Muscle of arm (tissue), 14 donors: ENCODE measurements around the gene ETFRF1. TPM values are rescaled to one million over a fixed set of nuclear protein-coding genes. Genes with fewer than 3 reads are reported as not detected.
A peak's percentile ranks its signal among the peaks of the same experiment; 100 is the strongest.

Experiments
- DNase-seq: peaks from one replicate; pipeline ENCODE4 v3.0.0-alpha.2; 2013
- long read RNA-seq, 11 donors: transcript quantifications; one replicate each; lab custom pipeline, GENCODE V29; 2026
- polyA plus RNA-seq, 12 donors: library from polyadenylated mRNA; unstranded; fragments of 120-200 nt; gene quantifications; one replicate each; pipeline ENCODE4 v1.2.1, GENCODE V29; 2013; ENCODE audit not compliant: insufficient read length in 12 of 12

The ETFRF1 gene
- 10 to 100 TPM in 11 of 12 donors, not detected in 1; 25.6 to 41.3 (median 33.6) TPM for polyA plus RNA-seq
- long read RNA-seq, donor 1, transcript ETFRF1-201 (3 exons, 1,134 nt): major isoform, 28 of 60 reads
- long read RNA-seq, donor 1, partial matches to known transcripts: 10 of 60 reads
- long read RNA-seq, donor 1, other reads (novel, unspliced or antisense): 17 of 60 reads
- long read RNA-seq, donor 2, transcript ETFRF1-201 (3 exons, 1,134 nt): major isoform, 24 of 29 reads
- long read RNA-seq, donor 2, partial matches to known transcripts: 0 of 29 reads
- long read RNA-seq, donor 2, other reads (novel, unspliced or antisense): 0 of 29 reads
- long read RNA-seq, donor 3, transcript ETFRF1-201 (3 exons, 1,134 nt): major isoform, 11 of 18 reads
- long read RNA-seq, donor 3, partial matches to known transcripts: 0 of 18 reads
- long read RNA-seq, donor 3, other reads (novel, unspliced or antisense): 5 of 18 reads
- long read RNA-seq, donor 4, transcript ETFRF1-201 (3 exons, 1,134 nt): major isoform, 9 of 9 reads
- long read RNA-seq, donor 4, partial matches to known transcripts: 0 of 9 reads
- long read RNA-seq, donor 4, other reads (novel, unspliced or antisense): 0 of 9 reads
- long read RNA-seq, donor 5: 0 reads
- long read RNA-seq, donor 6, transcript ETFRF1-201 (3 exons, 1,134 nt): major isoform, 10 of 12 reads
- long read RNA-seq, donor 6, partial matches to known transcripts: 0 of 12 reads
- long read RNA-seq, donor 6, other reads (novel, unspliced or antisense): 0 of 12 reads
- long read RNA-seq, donor 7, transcript ETFRF1-201 (3 exons, 1,134 nt): major isoform, 12 of 19 reads
- long read RNA-seq, donor 7, partial matches to known transcripts: 6 of 19 reads
- long read RNA-seq, donor 7, other reads (novel, unspliced or antisense): 0 of 19 reads
- long read RNA-seq, donor 8, transcript ETFRF1-201 (3 exons, 1,134 nt): major isoform, 23 of 45 reads
- long read RNA-seq, donor 8, transcript ETFRF1-211 (3 exons, 1,259 nt): minor isoform, 7 of 45 reads
- long read RNA-seq, donor 8, partial matches to known transcripts: 15 of 45 reads
- long read RNA-seq, donor 8, other reads (novel, unspliced or antisense): 0 of 45 reads
- long read RNA-seq, donor 9, transcript ETFRF1-201 (3 exons, 1,134 nt): major isoform, 6 of 13 reads
- long read RNA-seq, donor 9, partial matches to known transcripts: 5 of 13 reads
- long read RNA-seq, donor 9, other reads (novel, unspliced or antisense): 0 of 13 reads
- long read RNA-seq, donor 10, transcript ETFRF1-201 (3 exons, 1,134 nt): major isoform, 18 of 21 reads
- long read RNA-seq, donor 10, partial matches to known transcripts: 0 of 21 reads
- long read RNA-seq, donor 10, other reads (novel, unspliced or antisense): 0 of 21 reads
- long read RNA-seq, donor 11, transcript ETFRF1-201 (3 exons, 1,134 nt): major isoform, 17 of 19 reads
- long read RNA-seq, donor 11, partial matches to known transcripts: 0 of 19 reads
- long read RNA-seq, donor 11, other reads (novel, unspliced or antisense): 0 of 19 reads

- DNase-seq: peak; percentile 98
Observed at GRCh38 chr12:25195056-25195971, at the start of gene ETFRF1, which contains the start of gene DNAI7. Gene ETFRF1 (plus strand): TSS chr12:25195237. CDS start chr12:25203957, 8,720 bp downstream. Gene DNAI7 (minus strand): TSS chr12:25195160. CDS start chr12:25195078, 82 bp downstream.

- DNase-seq: no peak
Observed at GRCh38 chr12:25146686-25147085, 48.4 kb upstream of the ETFRF1 start.

GRCh38 chr12:25151476-25151875 lies 43.6 kb upstream of the ETFRF1 start:
- DNase-seq: peak; percentile 33

GRCh38 chr12:25152055-25152454 lies 43.0 kb upstream of the ETFRF1 start:
- DNase-seq: no peak

GRCh38 chr12:25155022-25155576 lies 39.9 kb upstream of the ETFRF1 start:
- peak; percentile 25 for DNase-seq

GRCh38 chr12:25156061-25156460 lies 39.0 kb upstream of the ETFRF1 start:
- DNase-seq: no peak

- no peak for DNase-seq
Observed at GRCh38 chr12:25162866-25163265, 32.2 kb upstream of the ETFRF1 start.

GRCh38 chr12:25182765-25183164 lies 12.3 kb upstream of the ETFRF1 start:
- DNase-seq: no peak

GRCh38 chr12:25184132-25184531 lies 10.9 kb upstream of the ETFRF1 start:
- no peak for DNase-seq

- DNase-seq: no peak
Observed at GRCh38 chr12:25186038-25186787, 8.8 kb upstream of the ETFRF1 start.

GRCh38 chr12:25186788-25187402 lies 8.1 kb upstream of the ETFRF1 start:
- DNase-seq: no peak

GRCh38 chr12:25187781-25188180 lies 7.3 kb upstream of the ETFRF1 start:
- DNase-seq: no peak

- DNase-seq: no peak
Observed at GRCh38 chr12:25189656-25190055, 5.4 kb upstream of the ETFRF1 start.

- DNase-seq: no peak
Observed at GRCh38 chr12:25190793-25191192, 4.2 kb upstream of the ETFRF1 start.

- DNase-seq: peak; percentile 12
Observed at GRCh38 chr12:25194214-25194613, 823 bp upstream of the ETFRF1 start.

- DNase-seq: no peak
Observed at GRCh38 chr12:25194722-25195055, 348 bp upstream of the ETFRF1 start.

GRCh38 chr12:25197608-25198007 lies 2.6 kb downstream of the ETFRF1 start:
- no peak for DNase-seq

GRCh38 chr12:25200703-25201102 lies 5.7 kb downstream of the ETFRF1 start:
- DNase-seq: no peak

- no peak for DNase-seq
Observed at GRCh38 chr12:25202137-25202536, 7.1 kb downstream of the ETFRF1 start.
